Measurements from ENCODE around the gene TRAF1. TPM values are rescaled to one million over a fixed set of nuclear protein-coding genes. Genes with fewer than 3 reads are reported as not detected.

TRAF1 gene
- total RNA-seq, 3 donors from 2014 or later = 2.9 to 5.5 (median 3.8) TPM

DNA sequence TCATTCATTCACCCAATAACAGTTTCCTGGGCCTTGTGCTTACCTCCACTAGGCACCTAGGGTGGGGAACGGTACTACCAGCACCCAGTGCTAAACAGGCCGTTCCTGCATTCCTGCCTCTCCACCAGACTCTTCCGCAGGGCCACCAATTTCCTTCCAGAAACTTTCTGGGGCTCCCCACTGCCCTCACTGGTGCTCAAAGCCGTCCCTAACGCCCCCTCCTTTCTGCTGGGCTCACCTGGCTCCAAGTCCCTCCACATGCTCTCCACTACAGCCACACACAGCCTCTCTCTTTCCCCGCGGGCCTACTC is 51.0 kb downstream of the TRAF1 start:
- no peak for TF ChIP-seq CTCF (IDR thresholded peaks at IDR 0.05)
- no peak overlapping the region for H3K4me3 ChIP-seq
- DNase-seq (no peak), ATAC-seq (no peak)
- no peaks in the 10 kb centered on the region for H3K9me3 ChIP-seq
- no peaks in the 10 kb centered on the region for H3K36me3 ChIP-seq (ENCODE audit: low read depth)
- intact Hi-C loops (cut with DNase I, micrococcal nuclease) = loop anchor here (5.0 kb wide), 1 partner anchor 62 kb away; no protein-coding TSS in a partner anchor
- H3K4me1 ChIP-seq (ENCODE audit: low read depth) = peaks cover 5% of the 10 kb centered on the region

DNA sequence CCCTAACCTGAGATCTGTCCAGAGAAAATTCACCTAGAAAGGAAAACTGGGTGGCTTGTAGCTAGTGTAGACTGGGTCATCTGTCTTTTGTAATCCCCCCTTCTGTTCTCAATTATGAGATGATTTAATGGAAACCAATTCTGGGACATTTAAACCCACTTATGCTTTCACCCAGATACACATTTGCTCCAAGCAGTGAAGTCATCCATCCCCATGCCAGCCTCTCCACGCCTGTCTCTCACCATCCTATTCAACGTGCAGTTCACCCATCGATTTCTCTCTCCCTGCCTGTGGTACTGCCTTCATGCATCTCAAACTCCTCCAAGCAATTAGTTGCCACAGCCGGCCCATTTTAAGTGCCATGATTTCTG is 51.4 kb downstream of the TRAF1 start:
- TF ChIP-seq CTCF (IDR thresholded peaks at IDR 0.05) = no peak
- ATAC-seq = no peak
- peaks cover 5% of the 10 kb centered on the region for H3K4me1 ChIP-seq (ENCODE audit: low read depth)
- H3K4me3 ChIP-seq = no peak overlapping the region
- intact Hi-C loops (cut with DNase I, micrococcal nuclease) = loop anchor here (5.0 kb wide), 1 partner anchor 62 kb away; no protein-coding TSS in a partner anchor
- no peaks in the 10 kb centered on the region for H3K36me3 ChIP-seq (ENCODE audit: low read depth)
- no peak for DNase-seq
- no peaks in the 10 kb centered on the region for H3K9me3 ChIP-seq

DNA sequence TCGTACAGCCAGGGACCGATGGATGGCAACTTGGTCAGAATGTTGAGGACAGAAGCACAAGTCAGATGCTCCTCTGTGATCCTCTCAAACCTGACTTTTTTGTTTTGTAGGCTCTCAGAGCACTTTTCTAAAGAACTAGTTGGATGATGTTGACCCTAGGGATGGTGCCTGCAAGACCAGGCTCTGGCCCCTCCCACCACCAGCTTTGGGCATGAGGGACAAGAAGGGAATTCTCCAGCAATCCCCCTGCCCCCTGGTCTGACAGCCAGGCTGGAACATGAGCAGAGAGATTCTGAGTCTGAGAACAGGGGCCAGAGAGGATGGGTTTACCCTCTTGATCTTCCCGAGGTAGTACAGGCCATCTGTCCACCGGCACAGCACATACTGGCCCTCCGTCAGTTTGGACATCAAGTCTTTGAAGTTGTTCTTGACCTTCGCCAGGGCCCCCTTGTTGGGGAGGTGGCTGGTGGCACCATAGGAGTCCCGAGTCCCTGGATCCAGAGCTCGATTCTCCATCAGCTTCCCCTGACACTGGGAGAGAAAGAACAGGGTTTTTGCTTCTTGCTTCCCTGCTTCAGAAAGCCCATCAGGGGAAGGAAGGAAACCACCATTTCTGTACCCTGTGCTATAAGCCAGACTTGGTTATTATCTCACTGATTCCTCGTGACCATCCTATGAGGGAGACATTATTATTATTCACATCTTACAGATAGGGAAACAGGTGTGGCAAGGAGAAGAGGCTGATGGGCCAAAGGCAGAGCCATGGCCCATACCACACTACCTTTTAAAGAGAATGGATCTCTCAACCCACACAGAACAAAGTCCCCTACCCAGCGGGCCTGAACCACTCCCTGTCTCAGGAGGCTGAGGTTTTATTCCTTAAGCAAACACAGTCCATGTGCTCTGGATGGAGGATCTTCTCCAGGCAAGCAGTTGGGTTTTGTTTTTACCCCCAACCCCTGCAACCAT is 52.1 kb downstream of the TRAF1 start:
- peaks cover 6% of the 10 kb centered on the region for H3K4me1 ChIP-seq (ENCODE audit: low read depth)
- no peaks in the 10 kb centered on the region for H3K9me3 ChIP-seq
- H3K4me3 ChIP-seq = no peak overlapping the region
- no peak for TF ChIP-seq CTCF (IDR thresholded peaks at IDR 0.05)
- ATAC-seq = no peak
- intact Hi-C loops (cut with DNase I, micrococcal nuclease) = loop anchor here (5.0 kb wide), 1 partner anchor 63 kb away; no protein-coding TSS in a partner anchor
- no peak for DNase-seq
- H3K36me3 ChIP-seq (ENCODE audit: low read depth) = no peaks in the 10 kb centered on the region

- peaks cover 9% of the 10 kb centered on the region for H3K4me1 ChIP-seq (ENCODE audit: low read depth)
- H3K4me3 ChIP-seq = no peak overlapping the region
- H3K9me3 ChIP-seq = no peaks in the 10 kb centered on the region
- intact Hi-C loops (cut with DNase I, micrococcal nuclease) = no loop called here
- DNase-seq (no peak), ATAC-seq (no peak)
- TF ChIP-seq CTCF (IDR thresholded peaks at IDR 0.05) = no peak
- H3K36me3 ChIP-seq (ENCODE audit: low read depth) = no peaks in the 10 kb centered on the region
Observed at GRCh38 chr9:120873512-120873911, 53.1 kb downstream of the TRAF1 start.

GRCh38 chr9:120872791-120873502 is 53.6 kb downstream of the TRAF1 start:
- Histone ChIP-seq H3K36me3 (ENCODE audit: low read depth) (no peaks in the 10 kb centered on the region), H3K4me1 (ENCODE audit: low read depth) (peaks cover 11% of the 10 kb centered on the region), H3K9me3 (no peaks in the 10 kb centered on the region), H3K4me3 (no peak overlapping the region)
- TF ChIP-seq CTCF (IDR thresholded peaks at IDR 0.05) = no peak
- intact Hi-C loops (cut with DNase I, micrococcal nuclease) = no loop called here
- no peak for ATAC-seq
- DNase-seq = no peak

Data from mucosa of descending colon (tissue), 3 donors.